H7 (cell line): Measurements from ENCODE around the gene LYG1. TPM values are rescaled to one million over a fixed set of nuclear protein-coding genes. Genes with fewer than 3 reads are reported as not detected.

Source experiments
- DNase-seq: peaks from one replicate; pipeline ENCODE4 v3.0.0; 2012
- H3K27me3 ChIP-seq: 2 replicates; pipeline ENCODE4 v1.6.0; 2011; ENCODE audit warnings: mild to moderate bottlenecking, low read length; ENCODE audit not compliant: control insufficient read depth, insufficient read depth
- H3K36me3 ChIP-seq: replicated peaks from 2 replicates; pipeline ENCODE4 v1.5.1; 2011; ENCODE audit warnings: low read length; ENCODE audit not compliant: control insufficient read depth, insufficient read depth
- H3K4me3 ChIP-seq: 2 replicates; pipeline ENCODE4 v1.5.1; 2011; ENCODE audit warnings: low read depth, mild to moderate bottlenecking, control low read depth, low read length, moderate library complexity; ENCODE audit not compliant: insufficient read depth
- total RNA-seq: library from RNA; depleted of rRNA; stranded (reverse); fragments of >200 nt; shearing (Covaris generic); gene quantifications from 2 replicates; pipeline ENCODE4 v1.2.3, GENCODE V29; 2014; rRNA removed

The LYG1 gene
- total RNA-seq, 1 experiment from 2014 or later: 0.14 TPM

DNA sequence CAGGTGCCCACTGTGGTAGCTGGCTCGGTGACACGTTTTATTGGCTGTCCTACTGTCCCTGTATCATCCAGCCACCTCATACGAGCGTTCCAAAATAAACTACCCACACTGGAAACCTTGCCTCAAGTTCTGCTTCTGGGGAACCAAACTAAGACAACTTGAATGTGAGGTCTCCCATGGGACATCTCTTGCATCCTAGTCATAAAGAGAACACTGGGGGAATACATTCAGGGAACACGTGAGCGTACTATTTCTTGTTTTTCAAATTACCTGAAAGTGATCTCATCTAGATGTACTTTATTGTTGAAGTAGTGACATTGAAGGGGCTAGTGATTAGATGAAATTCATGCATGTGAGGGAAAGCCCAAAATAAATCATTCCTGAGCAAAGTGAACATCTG is 60.6 kb downstream of the LYG1 start:
- Histone ChIP-seq H3K4me3 (no peak overlapping the region), H3K27me3 (no peaks in the 10 kb centered on the region), H3K36me3 (no peaks in the 10 kb centered on the region)
- DNase-seq: no peak

DNA sequence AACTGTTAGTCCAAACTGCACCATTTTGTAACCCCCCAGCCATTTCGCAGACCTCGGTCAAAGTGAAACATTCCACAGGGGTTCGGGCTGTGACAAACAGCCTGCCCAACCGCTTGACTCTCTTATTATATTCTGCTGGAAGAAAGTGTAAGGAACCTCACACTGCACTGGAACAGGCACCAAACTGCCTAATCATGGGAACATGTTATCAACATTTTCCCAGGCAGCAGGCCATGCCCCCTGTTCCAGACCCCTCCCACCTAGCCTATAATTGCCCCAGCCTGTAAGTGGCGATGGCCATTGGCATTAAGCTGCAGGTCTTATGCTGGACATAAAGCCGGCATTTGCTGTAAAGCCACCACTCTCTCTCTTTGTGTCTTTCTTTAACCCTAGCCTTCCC is 62.4 kb downstream of the LYG1 start:
- Histone ChIP-seq H3K27me3 (no peaks in the 10 kb centered on the region), H3K4me3 (no peak overlapping the region), H3K36me3 (no peaks in the 10 kb centered on the region)
- DNase-seq: no peak

Other genes starting within 250 kb of the LYG1 start
- gene C2orf15, start 159.5 kb downstream of the LYG1 start, total RNA-seq: 2.2 and 5.7 TPM in 2 replicates
- gene TSGA10, start 146.3 kb downstream of the LYG1 start, total RNA-seq: 1.1 and 3.5 TPM in 2 replicates
- gene LIPT1, start 146.2 kb downstream of the LYG1 start, total RNA-seq: 7.3 and 7.4 TPM in 2 replicates
- 26.5 and 39.5 TPM in 2 replicates for gene MITD1, start 120.1 kb downstream of the LYG1 start, total RNA-seq
- gene MRPL30, start 120.0 kb downstream of the LYG1 start, total RNA-seq: 39.3 and 49.0 TPM in 2 replicates
- not detected in 2 replicates for gene LYG2, start 45.5 kb downstream of the LYG1 start, total RNA-seq
- gene TXNDC9, start 35.1 kb upstream of the LYG1 start, total RNA-seq: 36.8 and 43.3 TPM in 2 replicates
- gene EIF5B, start 36.2 kb upstream of the LYG1 start, total RNA-seq: 10.2 and 23.8 TPM in 2 replicates
- 21.1 and 31.9 TPM in 2 replicates for gene REV1, start 188.8 kb upstream of the LYG1 start, total RNA-seq